HG03280 (cell line): Measurements from ENCODE around the gene TEN1.

Source experiments
- ATAC-seq: cut with Tn5 transposase; IDR thresholded peaks from one replicate; pipeline ENCODE4 v1.9.1; 2021; ENCODE audit warnings: mild to moderate bottlenecking, moderate library complexity; ENCODE audit not compliant: unreplicated experiment

Gene TEN1

DNA sequence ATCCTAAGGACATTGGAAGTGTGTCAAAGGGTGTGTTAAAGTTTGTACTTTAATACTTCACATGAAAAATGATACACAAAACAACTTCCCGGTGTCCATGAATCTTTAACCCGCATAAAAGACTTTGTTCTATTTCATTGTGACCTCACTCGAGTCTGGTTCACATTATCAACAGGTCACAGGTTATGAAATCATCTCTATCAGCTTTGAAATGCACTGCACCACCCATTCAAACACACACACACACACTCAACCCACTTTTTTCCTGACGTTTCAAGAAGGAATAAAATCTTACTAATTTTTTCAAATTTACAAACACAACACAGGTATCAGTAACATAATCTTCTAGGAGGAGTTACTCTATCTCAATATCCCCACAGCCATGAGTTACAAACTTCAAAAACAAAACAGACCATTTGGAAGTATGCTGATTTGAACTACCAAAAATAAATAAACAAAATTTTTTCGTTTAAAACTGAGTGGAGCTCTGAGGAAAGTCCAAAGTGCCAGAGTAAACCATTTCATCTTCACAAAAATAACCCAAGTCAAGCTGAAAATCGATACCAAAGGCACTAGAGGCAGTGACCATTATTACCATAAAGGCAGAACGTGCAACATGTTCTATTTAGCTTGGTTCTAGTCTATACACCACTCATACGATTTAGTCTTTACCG lies 2.7 kb upstream of the TEN1 start:
- ATAC-seq = no peak

DNA sequence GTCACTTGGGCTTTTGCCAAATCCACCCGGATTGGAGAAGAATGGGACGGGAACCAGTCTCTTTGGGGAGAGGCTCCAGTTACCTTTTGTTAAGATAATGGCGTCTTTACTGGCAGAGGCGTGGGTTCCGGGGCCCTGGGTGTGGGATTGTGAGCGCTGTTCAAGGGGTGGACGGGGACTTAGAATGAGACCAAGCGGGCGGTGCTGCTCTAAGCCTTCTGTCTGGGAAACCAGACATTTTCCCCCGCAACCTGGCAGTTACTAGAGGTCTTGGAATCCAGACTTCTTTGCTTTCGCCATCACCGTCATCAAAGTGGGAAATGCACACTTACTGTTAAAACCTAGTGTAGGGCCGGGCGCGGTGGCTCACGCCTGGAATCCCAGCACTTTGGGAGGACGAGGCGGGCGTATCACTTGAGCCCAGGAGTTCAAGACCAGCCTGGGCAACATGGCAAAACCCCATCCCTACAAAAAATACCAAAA lies 706 bp downstream of the TEN1 start:
- peak; percentile 17 for ATAC-seq

GRCh38 chr17:75980188-75981018 lies 1.4 kb downstream of the TEN1 start:
- ATAC-seq = no peak

GRCh38 chr17:75981019-75981615 lies 2.1 kb downstream of the TEN1 start:
- no peak for ATAC-seq

- no peak for ATAC-seq
Observed at GRCh38 chr17:75983501-75984181, 4.6 kb downstream of the TEN1 start.

DNA sequence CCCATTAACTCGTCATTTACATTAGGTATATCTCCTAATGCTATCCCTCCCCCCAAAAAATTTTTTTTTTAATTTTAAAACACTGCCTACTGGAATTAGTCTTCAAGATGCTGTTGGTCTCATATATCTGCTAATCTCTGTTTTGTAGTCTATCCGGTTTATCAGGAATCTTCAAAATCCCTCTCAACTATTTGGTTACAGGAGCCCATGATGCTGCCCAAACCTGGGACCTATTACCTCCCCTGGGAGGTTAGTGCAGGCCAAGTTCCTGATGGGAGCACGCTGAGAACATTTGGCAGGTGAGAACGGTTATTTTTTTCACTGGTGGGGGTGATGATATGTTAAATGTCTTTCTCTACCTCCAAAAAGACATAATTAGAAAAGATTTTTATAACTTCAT lies 6.9 kb downstream of the TEN1 start:
- no peak for ATAC-seq

DNA sequence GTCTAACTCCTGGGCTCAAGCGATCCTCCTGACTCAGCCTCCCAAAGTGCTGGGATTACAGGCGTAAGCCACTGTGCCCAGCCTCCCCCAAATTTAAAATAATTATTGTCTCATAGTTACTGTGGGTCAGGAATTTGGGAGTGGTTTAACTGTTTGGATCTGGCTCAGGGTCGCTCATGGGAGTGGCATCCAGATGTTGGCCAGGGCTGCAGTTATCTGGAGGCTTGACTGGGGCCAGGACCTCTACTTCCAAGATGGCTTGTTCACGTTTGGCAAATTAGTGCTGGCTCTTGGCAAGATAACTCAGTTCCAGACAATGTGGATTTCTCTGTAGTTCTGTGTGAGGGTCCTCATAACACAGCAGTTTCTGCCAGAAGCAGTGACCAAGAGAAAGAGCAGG lies 8.0 kb downstream of the TEN1 start:
- ATAC-seq = no peak

DNA sequence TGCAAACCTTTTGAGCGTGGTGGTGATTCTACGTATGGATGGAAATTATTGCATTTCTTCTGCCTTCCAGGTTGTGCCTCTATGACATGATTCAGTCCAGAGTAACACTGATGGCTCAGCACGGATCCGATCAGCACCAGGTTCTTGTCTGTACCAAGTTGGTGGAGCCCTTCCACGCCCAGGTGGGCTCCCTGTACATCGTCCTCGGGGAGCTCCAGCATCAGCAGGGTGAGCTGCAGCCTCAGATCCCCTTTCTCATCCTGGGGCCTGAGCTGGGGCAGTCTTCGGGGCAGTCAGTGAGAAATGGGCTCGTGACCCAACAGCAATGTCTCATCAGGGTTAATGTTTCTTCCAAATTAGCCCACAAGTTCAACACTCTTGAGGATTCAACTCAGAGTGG lies 12.4 kb downstream of the TEN1 start:
- ATAC-seq = no peak

DNA sequence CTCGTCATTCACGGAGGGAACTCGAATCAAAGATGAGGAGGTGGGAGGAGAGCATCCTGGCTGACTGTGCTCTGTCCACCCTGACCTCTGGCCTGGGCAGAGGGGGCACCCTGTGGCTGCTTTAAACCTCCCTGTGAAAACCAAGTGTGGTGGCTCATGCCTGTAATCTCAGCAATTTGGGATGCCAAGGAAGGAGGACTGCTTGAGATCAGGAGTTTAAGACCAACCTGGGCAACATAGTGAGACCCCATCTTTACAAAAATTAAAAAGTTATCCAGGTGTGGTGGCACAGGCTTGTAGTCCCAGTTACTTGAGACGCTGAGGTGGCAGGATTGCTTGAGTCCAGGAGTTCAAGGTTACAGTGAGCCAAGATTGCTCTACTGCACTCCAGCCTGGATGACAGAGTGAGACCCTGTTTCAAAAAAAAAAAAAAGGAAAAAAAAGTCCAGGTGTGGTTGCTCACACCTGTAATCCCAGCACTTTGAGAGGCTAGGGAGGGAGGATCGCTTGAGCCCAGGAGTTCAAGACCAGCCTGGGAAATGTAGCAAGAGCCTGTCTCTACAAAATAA lies 15.8 kb downstream of the TEN1 start:
- ATAC-seq = no peak

DNA sequence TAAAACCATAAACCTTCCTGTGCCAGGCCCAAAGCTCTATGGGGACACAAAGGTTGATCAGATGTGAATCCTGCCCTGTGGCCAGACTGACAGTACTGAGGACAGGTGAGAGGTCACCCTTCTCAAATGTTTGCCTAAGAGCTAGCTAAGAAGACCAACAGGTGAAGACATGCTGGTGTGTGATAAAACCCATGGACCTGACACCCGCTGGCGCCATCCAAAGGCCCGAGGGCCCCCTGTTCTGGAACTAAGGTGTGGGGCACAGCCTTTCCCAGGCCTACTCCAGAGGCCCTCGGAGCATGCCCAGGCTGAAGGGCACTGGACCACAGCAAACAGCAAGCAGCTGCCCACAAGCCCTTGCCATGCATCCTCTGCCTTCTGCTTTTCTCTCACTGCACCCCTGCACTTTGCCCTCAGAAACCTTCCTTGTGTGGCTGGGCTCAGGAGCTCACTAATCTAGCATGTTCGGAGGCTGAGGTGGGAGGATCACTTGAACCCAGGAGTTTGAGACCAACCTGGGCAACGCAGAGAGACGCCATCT lies 16.4 kb downstream of the TEN1 start:
- no peak for ATAC-seq

GRCh38 chr17:75996665-75997590 lies 17.9 kb downstream of the TEN1 start:
- no peak for ATAC-seq

DNA sequence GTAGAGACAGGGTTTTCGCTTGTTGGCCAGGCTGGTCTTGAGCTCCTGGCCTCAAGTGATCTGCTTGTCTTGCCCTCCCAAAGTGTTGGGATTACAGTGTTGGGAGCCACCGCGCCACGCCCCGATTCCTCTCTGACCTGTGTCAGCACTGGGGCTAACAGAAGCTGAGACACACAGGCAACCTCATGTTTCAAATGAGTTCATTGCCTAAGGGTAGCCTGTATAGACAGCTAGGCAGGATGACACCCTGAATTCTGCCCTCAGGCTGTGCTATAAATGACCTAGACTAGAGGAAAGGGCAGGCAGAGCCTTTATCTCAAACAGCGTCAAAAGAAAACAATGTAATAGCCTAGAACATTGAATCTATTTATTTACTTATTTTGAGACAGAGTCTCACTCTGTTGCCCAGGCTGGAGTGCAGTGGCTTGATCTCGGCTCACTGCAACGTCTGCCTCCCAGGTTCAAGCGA lies 19.3 kb downstream of the TEN1 start:
- no peak for ATAC-seq

DNA sequence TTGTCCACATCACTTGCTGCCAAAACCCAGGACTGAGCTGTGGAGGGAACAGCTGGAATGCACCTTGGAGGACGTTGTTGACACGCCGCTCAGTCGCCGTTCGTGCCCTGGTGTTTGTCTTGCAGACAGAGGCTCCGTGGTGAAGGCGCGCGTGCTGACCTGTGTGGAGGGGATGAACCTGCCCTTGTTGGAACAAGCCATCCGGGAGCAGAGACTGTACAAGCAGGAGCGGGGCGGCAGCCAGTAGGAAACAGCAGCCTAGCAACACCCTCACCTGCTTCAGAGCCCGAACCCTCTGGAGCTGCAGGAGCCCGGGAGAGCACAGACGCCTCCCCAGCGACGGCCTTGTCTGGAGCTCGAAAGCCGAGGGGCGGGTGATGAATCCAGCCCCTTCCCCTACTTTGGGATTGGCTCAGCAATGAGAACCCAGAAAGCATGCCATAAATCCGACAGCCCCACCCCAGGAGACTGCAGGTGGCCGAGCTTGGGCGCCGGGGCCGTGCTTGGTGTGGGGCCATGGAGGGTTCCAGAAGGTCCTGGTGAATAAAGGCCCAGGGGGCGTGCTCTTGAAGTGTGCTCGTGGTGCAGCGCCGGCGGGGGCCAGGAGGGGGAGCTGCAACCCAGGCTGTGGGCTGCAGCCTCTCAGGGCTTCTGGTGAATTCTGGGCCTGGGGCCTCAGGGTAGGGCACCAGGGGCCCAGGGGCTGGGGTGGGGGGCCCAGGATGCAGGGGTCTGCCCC lies 21.1 kb downstream of the TEN1 start:
- no peak for ATAC-seq

- no peak for ATAC-seq
Observed at GRCh38 chr17:76000755-76001521, 21.9 kb downstream of the TEN1 start, which contains the start of gene CDK3. CDK3 (plus strand) TSS chr17:76000855; CDS start chr17:76001426, 571 bp downstream.

DNA sequence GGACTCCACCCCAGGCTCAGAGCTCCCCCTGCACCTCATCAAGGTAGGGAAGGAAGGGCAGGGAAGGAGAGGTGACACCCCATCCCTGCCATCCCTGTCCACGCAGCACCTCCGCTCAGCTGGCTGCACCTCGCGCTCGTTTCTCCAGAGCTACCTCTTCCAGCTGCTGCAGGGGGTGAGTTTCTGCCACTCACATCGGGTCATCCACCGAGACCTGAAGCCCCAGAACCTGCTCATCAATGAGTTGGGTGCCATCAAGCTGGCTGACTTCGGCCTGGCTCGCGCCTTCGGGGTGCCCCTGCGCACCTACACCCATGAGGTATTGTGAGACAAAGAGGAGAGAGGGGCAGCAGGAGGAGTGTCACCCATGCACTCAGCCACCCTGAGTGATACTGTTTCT lies 23.1 kb downstream of the TEN1 start:
- no peak for ATAC-seq

DNA sequence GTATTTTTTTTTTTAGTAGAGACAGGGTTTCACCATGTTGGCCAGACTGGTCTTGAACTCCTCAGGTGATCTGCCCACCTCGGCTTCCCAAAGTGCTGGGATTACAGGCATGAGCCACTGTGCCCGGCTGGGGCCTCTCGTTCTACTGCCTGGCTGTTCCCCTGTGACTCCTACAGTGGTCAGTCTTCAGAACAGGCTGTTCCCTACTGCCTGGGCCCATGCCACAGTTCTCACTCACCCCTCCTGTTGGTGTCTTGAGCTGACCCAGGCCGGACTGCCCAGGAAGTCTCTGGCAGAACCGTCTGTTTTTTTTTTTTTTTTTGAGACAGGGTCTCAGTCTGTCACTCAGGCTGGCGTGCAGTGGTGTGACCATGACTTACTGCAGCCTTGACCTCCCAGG lies 24.9 kb downstream of the TEN1 start:
- ATAC-seq = no peak

- no peak for ATAC-seq
Observed at GRCh38 chr17:76004750-76005262, 25.8 kb downstream of the TEN1 start.
